RWPE1 (cell line): Measurements from ENCODE around the gene DOCK8.

ENCODE experiments used
- CTCF ChIA-PET: fragments of 350-600 bp; sonication (Branson Sonifier 250); formaldehyde crosslinking; extraction: SDS; loops from one replicate; lab custom pipeline; 2021; lab: Yijun Ruan, JAX
- POLR2A ChIA-PET: fragments of 400-600 bp; formaldehyde crosslinking; extraction: SDS; loops from one replicate; lab custom pipeline; 2020; ENCODE audit warnings: antibody characterized with exemption; ENCODE audit not compliant: low non-redundant PET; lab: Yijun Ruan, JAX
- DNase-seq: peaks from one replicate; pipeline ENCODE4 v3.0.0; 2012; ENCODE audit warnings: low spot score
- H3K27ac ChIP-seq: fragments of 450-650 bp; 2 replicates; pipeline ENCODE4 v1.5.1; 2017
- CTCF ChIP-seq: fragments of 450-650 bp; conservative IDR thresholded peaks from 2 replicates; pipeline ENCODE4 v1.5.1; 2017; ENCODE audit warnings: low read depth, mild to moderate bottlenecking

The DOCK8 gene

GRCh38 chr9:503326-503725, 288.7 kb downstream of the DOCK8 start:
- peak overlapping the region; percentile 83 for H3K27ac ChIP-seq
- POLR2A ChIA-PET: no interaction called here
- TF ChIP-seq CTCF: no peak
- DNase-seq: no peak
- CTCF ChIA-PET: interaction anchor here (0.6 to 1.4 kb wide), 3 partner anchors 69 to 235 kb away, joined by 3 read pairs; no protein-coding TSS in a partner anchor

- CTCF ChIA-PET: interaction anchor here (1.0 to 1.4 kb wide), 3 partner anchors 70 to 112 kb away, joined by 3 to 5 read pairs (median 3); no protein-coding TSS in a partner anchor
- peak; percentile 70 for DNase-seq
- POLR2A ChIA-PET: no interaction called here
Measured at GRCh38 chr9:503881-504852, 289.5 kb downstream of the DOCK8 start, which contains the start of gene KANK1. Gene KANK1, plus strand, starts transcription at chr9:504695.

GRCh38 chr9:504921-505740, 290.5 kb downstream of the DOCK8 start:
- ChIA-PET CTCF (interaction anchor here (0.8 to 1.4 kb wide), 3 partner anchors 70 to 113 kb away, joined by 3 to 5 read pairs (median 3); no protein-coding TSS in a partner anchor), POLR2A (no interaction called here)
- no peak for TF ChIP-seq CTCF
- DNase-seq: no peak
- peak overlapping the region; percentile 83 for H3K27ac ChIP-seq

More at GRCh38 chr9:503881-504852, 289.5 kb downstream of the DOCK8 start, which contains the start of gene KANK1:
- peak within 1 kb of the TSS; percentile 83 for H3K27ac ChIP-seq
- TF ChIP-seq CTCF: peak; percentile 56

- POLR2A ChIA-PET: no interaction called here
- CTCF ChIA-PET: interaction anchor here (0.8 kb wide), 1 partner anchor 105 kb away, joined by 3 read pairs; no protein-coding TSS in a partner anchor
- peak; percentile 8 for DNase-seq
- H3K27ac ChIP-seq: peak overlapping the region; percentile 83
- TF ChIP-seq CTCF: no peak
Measured at GRCh38 chr9:505741-506059, 291.0 kb downstream of the DOCK8 start.

GRCh38 chr9:506281-506680, 291.6 kb downstream of the DOCK8 start:
- H3K27ac ChIP-seq: no peak overlapping the region
- ChIA-PET POLR2A (no interaction called here), CTCF (interaction anchor here (0.8 kb wide), 1 partner anchor 104 kb away, joined by 3 read pairs; no protein-coding TSS in a partner anchor)
- no peak for DNase-seq
- TF ChIP-seq CTCF: no peak

GRCh38 chr9:511861-512260, 297.2 kb downstream of the DOCK8 start:
- CTCF ChIA-PET: no interaction called here
- POLR2A ChIA-PET: no interaction called here
- no peak for TF ChIP-seq CTCF
- no peak overlapping the region for H3K27ac ChIP-seq
- no peak for DNase-seq
